K562 (cell line): ENCODE data around the gene FJX1.
A peak's percentile ranks its signal among the peaks of the same experiment; 100 is the strongest.

Source experiments
- ETV6 ChIP-seq, 3 experiments: fragments of 150-350 bp in 1 of 3; sonication (generic) in 1 of 3; formaldehyde crosslinking in 1 of 3; IDR thresholded peaks; 2 replicates each; pipeline versions ENCODE4 v1.6.1 to v1.8.0; 2014 to 2022; ENCODE audit warnings: borderline replicate concordance in 2 of 3, low read depth in 2 of 3, antibody characterized with exemption in 1 of 3, low read length in 1 of 3, mild to moderate bottlenecking in 1 of 3, missing genetic modification reagents in 1 of 3
- EZH2 ChIP-seq: IDR thresholded peaks from 2 replicates; pipeline ENCODE4 v1.6.1; 2012; ENCODE audit warnings: low read depth, mild to moderate bottlenecking, inconsistent platforms, low read length, borderline replicate concordance
- MAZ ChIP-seq, 2 experiments: fragments of 450-650 bp in 1 of 2; sonication (generic) in 1 of 2; formaldehyde crosslinking; IDR thresholded peaks in 1 of 2; conservative IDR thresholded peaks in 1 of 2; 2 replicates each; pipeline versions ENCODE4 v1.4.0 to v1.5.0; 2020; ENCODE audit warnings: mild to moderate bottlenecking in 1 of 2, missing genetic modification reagents in 1 of 2
- NCOA4 ChIP-seq: fragments of 450-650 bp; IDR thresholded peaks from 2 replicates; pipeline ENCODE4 v1.6.1; 2018; ENCODE audit warnings: mild to moderate bottlenecking; ENCODE audit not compliant: partially characterized antibody
- POLR2A ChIP-seq: fragments of 450-650 bp; conservative IDR thresholded peaks from 2 replicates; pipeline ENCODE4 v1.6.1; 2016
- PRPF4 ChIP-seq: fragments of 200-400 bp; formaldehyde crosslinking; IDR thresholded peaks from one replicate; pipeline ENCODE4 v1.6.1; 2017; ENCODE audit warnings: low read length, low read depth, mild to moderate bottlenecking; ENCODE audit not compliant: insufficient read depth, poor library complexity, severe bottlenecking
- RCOR1 ChIP-seq, 2 experiments: IDR thresholded peaks; 2 replicates each; pipeline ENCODE4 v1.6.1; 2012; ENCODE audit warnings: low read depth in 2 of 2, low read length in 2 of 2, borderline replicate concordance in 1 of 2, improper control_type of control experiment in 1 of 2
- RFX5 ChIP-seq: IDR thresholded peaks from 2 replicates; pipeline ENCODE4 v1.6.1; 2011; ENCODE audit warnings: low read depth, mild to moderate bottlenecking, improper control_type of control experiment, low read length
- ZSCAN29 ChIP-seq: fragments of 450-650 bp; IDR thresholded peaks from 2 replicates; pipeline ENCODE4 v1.6.1; 2017
- TF ChIP-seq, protein P1 (sequence below), 3 experiments: IDR thresholded peaks in 2 of 3; conservative IDR thresholded peaks in 1 of 3; 2 replicates each; pipeline ENCODE4 v1.5.1; 2011 to 2012; ENCODE audit warnings: low read length in 3 of 3, mild to moderate bottlenecking in 3 of 3, control low read depth in 2 of 3, improper control_type of control experiment in 1 of 3, inconsistent platforms in 1 of 3, low read depth in 1 of 3, mixed read lengths in 1 of 3, moderate library complexity in 1 of 3; ENCODE audit not compliant: insufficient read depth in 2 of 3
- TF ChIP-seq, protein P2 (sequence below), 2 experiments: fragments of 450-650 bp in 1 of 2; IDR thresholded peaks; 2 replicates each; pipeline ENCODE4 v1.6.1; 2011 to 2017; ENCODE audit warnings: low read depth in 2 of 2, antibody characterized with exemption in 1 of 2, borderline replicate concordance in 1 of 2, low read length in 1 of 2, mild to moderate bottlenecking in 1 of 2, mixed read lengths in 1 of 2; ENCODE audit not compliant: control insufficient read depth in 1 of 2
- TF ChIP-seq, protein P3 (sequence below): fragments of 450-650 bp; IDR thresholded peaks from 2 replicates; pipeline ENCODE4 v1.6.1; 2016

DNA sequence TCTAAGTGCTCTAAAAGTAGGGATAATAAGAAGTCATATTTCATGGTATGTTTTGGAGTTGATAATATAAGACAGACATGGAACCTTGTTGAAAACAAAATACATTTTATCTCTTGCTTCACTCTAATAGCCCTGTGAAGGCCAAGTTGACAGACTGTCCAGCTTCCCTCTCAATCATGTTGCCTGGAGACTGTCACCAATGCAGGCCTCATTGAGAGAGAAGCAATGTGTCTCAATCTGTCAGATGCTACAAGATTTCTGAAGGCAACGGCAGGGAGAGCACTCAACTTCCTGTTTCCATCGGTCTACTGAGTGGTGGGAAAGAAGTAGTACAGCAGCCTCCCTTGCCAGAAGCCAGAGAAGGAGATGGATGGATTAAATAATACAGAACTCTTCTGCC is 23.6 kb upstream of the FJX1 start:
- TF ChIP-seq RFX5, result no peak
- TF ChIP-seq NCOA4, result no peak
- TF ChIP-seq, protein P1, sequence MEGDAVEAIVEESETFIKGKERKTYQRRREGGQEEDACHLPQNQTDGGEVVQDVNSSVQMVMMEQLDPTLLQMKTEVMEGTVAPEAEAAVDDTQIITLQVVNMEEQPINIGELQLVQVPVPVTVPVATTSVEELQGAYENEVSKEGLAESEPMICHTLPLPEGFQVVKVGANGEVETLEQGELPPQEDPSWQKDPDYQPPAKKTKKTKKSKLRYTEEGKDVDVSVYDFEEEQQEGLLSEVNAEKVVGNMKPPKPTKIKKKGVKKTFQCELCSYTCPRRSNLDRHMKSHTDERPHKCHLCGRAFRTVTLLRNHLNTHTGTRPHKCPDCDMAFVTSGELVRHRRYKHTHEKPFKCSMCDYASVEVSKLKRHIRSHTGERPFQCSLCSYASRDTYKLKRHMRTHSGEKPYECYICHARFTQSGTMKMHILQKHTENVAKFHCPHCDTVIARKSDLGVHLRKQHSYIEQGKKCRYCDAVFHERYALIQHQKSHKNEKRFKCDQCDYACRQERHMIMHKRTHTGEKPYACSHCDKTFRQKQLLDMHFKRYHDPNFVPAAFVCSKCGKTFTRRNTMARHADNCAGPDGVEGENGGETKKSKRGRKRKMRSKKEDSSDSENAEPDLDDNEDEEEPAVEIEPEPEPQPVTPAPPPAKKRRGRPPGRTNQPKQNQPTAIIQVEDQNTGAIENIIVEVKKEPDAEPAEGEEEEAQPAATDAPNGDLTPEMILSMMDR (IDR thresholded peaks at IDR 0.05 in 2 of 3, conservative IDR thresholded peaks at IDR 0.05 in 1 of 3; ENCODE audit: insufficient read depth in 2 of 3, low read depth in 1 of 3, low read length in 3 of 3), result no peak
- no peak for TF ChIP-seq EZH2
- no peak for TF ChIP-seq ZSCAN29
- TF ChIP-seq, protein P2, sequence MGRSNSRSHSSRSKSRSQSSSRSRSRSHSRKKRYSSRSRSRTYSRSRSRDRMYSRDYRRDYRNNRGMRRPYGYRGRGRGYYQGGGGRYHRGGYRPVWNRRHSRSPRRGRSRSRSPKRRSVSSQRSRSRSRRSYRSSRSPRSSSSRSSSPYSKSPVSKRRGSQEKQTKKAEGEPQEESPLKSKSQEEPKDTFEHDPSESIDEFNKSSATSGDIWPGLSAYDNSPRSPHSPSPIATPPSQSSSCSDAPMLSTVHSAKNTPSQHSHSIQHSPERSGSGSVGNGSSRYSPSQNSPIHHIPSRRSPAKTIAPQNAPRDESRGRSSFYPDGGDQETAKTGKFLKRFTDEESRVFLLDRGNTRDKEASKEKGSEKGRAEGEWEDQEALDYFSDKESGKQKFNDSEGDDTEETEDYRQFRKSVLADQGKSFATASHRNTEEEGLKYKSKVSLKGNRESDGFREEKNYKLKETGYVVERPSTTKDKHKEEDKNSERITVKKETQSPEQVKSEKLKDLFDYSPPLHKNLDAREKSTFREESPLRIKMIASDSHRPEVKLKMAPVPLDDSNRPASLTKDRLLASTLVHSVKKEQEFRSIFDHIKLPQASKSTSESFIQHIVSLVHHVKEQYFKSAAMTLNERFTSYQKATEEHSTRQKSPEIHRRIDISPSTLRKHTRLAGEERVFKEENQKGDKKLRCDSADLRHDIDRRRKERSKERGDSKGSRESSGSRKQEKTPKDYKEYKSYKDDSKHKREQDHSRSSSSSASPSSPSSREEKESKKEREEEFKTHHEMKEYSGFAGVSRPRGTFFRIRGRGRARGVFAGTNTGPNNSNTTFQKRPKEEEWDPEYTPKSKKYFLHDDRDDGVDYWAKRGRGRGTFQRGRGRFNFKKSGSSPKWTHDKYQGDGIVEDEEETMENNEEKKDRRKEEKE (IDR thresholded peaks at IDR 0.05; ENCODE audit: borderline replicate concordance in 1 of 2, control insufficient read depth in 1 of 2, low read depth in 2 of 2, low read length in 1 of 2), result no peak
- no peak for TF ChIP-seq RCOR1 (IDR thresholded peaks at IDR 0.05; ENCODE audit: borderline replicate concordance in 1 of 2, low read depth in 2 of 2, low read length in 2 of 2)
- no peak for TF ChIP-seq PRPF4
- TF ChIP-seq, protein P3, sequence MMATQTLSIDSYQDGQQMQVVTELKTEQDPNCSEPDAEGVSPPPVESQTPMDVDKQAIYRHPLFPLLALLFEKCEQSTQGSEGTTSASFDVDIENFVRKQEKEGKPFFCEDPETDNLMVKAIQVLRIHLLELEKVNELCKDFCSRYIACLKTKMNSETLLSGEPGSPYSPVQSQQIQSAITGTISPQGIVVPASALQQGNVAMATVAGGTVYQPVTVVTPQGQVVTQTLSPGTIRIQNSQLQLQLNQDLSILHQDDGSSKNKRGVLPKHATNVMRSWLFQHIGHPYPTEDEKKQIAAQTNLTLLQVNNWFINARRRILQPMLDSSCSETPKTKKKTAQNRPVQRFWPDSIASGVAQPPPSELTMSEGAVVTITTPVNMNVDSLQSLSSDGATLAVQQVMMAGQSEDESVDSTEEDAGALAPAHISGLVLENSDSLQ, result peak; percentile 28; the same call in 1 of the 2 replicates
- no peak for TF ChIP-seq MAZ (CRISPR knock-in tag; conservative IDR thresholded peaks at IDR 0.05 in 1 of 2, IDR thresholded peaks at IDR 0.05 in 1 of 2)
- no peak for TF ChIP-seq ETV6 (IDR thresholded peaks at IDR 0.05; ENCODE audit: borderline replicate concordance in 1 of 2, low read depth in 2 of 2, low read length in 1 of 2)
- no peak for TF ChIP-seq ETV6 (CRISPR knock-in tag; IDR thresholded peaks at IDR 0.05; ENCODE audit: borderline replicate concordance)
- TF ChIP-seq POLR2A, result no peak
